Measurements from ENCODE around the gene STAT6. TPM values are rescaled to one million over a fixed set of nuclear protein-coding genes. Genes with fewer than 3 reads are reported as not detected.

The STAT6 gene
- total RNA-seq, 1 donor from 2014 or later = 139 TPM

DNA sequence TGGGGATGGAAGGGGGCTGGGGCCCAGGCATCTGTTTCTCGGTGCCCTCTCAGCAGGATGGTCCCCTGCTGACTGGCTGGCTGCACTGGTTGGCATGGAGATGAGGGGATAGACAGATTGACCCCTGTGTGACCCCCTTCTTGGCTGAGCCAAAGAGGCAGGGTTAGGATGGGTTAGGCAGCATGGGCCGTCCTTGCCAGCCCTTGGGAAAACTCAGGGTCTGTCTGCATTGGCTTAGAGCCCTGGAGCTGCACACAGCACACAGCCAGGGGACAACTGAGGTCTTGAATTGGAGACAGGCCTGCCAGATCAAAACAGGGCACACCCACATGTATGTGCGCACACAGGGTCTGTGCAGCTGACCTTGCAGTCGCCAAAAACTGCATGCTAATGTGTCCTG lies 47.5 kb upstream of the STAT6 start:
- Mint-ChIP-seq H3K27ac (ENCODE audit: unreplicated experiment) (no peak overlapping the region), H3K4me3 (ENCODE audit: unreplicated experiment) (no peak overlapping the region), H3K27me3 (ENCODE audit: unreplicated experiment) (peaks cover 16% of the 10 kb centered on the region), H3K9me3 (ENCODE audit: unreplicated experiment) (no peaks in the 10 kb centered on the region), H3K36me3 (ENCODE audit: low read depth, unreplicated experiment) (peaks cover 12% of the 10 kb centered on the region), H3K4me1 (ENCODE audit: unreplicated experiment) (peaks cover 11% of the 10 kb centered on the region)
- TF ChIP-seq CTCF (IDR thresholded peaks at IDR 0.05; ENCODE audit: unreplicated experiment) = no peak
- DNase-seq (ENCODE audit: low spot score) = no peak

DNA sequence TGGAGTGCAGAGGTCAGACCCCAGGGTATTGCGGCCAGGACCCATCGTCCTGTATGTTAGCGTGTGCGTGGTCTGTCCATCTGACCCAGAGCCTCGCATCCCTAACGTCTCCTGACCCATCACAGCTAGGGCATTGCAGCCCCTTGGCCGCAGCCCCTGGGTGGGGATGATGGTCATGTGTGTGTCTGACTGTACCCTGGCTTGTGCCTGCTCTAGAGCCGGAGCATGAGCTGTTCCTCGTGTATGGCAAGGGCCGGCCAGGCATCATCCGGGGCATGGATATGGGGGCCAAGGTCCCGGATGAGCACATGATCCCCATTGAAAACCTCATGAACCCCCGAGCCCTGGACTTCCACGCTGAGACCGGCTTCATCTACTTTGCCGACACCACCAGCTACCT lies 47.0 kb upstream of the STAT6 start:
- Mint-ChIP-seq H3K27ac (ENCODE audit: unreplicated experiment) (no peak overlapping the region), H3K36me3 (ENCODE audit: low read depth, unreplicated experiment) (peaks cover 15% of the 10 kb centered on the region), H3K4me1 (ENCODE audit: unreplicated experiment) (peaks cover 16% of the 10 kb centered on the region), H3K27me3 (ENCODE audit: unreplicated experiment) (peaks cover 18% of the 10 kb centered on the region), H3K4me3 (ENCODE audit: unreplicated experiment) (no peak overlapping the region), H3K9me3 (ENCODE audit: unreplicated experiment) (no peaks in the 10 kb centered on the region)
- no peak for TF ChIP-seq CTCF (IDR thresholded peaks at IDR 0.05; ENCODE audit: unreplicated experiment)
- DNase-seq (ENCODE audit: low spot score) = no peak

- no peak overlapping the region for H3K27ac Mint-ChIP-seq (ENCODE audit: unreplicated experiment)
- H3K36me3 Mint-ChIP-seq (ENCODE audit: low read depth, unreplicated experiment) = peaks cover 16% of the 10 kb centered on the region
- no peak overlapping the region for H3K4me3 Mint-ChIP-seq (ENCODE audit: unreplicated experiment)
- DNase-seq (ENCODE audit: low spot score) = no peak
- no peak for TF ChIP-seq CTCF (IDR thresholded peaks at IDR 0.05; ENCODE audit: unreplicated experiment)
- no peaks in the 10 kb centered on the region for H3K9me3 Mint-ChIP-seq (ENCODE audit: unreplicated experiment)
- peaks cover 22% of the 10 kb centered on the region for H3K27me3 Mint-ChIP-seq (ENCODE audit: unreplicated experiment)
- H3K4me1 Mint-ChIP-seq (ENCODE audit: unreplicated experiment) = peaks cover 16% of the 10 kb centered on the region
Measured at GRCh38 chr12:57157588-57158173, 46.5 kb upstream of the STAT6 start.

DNA sequence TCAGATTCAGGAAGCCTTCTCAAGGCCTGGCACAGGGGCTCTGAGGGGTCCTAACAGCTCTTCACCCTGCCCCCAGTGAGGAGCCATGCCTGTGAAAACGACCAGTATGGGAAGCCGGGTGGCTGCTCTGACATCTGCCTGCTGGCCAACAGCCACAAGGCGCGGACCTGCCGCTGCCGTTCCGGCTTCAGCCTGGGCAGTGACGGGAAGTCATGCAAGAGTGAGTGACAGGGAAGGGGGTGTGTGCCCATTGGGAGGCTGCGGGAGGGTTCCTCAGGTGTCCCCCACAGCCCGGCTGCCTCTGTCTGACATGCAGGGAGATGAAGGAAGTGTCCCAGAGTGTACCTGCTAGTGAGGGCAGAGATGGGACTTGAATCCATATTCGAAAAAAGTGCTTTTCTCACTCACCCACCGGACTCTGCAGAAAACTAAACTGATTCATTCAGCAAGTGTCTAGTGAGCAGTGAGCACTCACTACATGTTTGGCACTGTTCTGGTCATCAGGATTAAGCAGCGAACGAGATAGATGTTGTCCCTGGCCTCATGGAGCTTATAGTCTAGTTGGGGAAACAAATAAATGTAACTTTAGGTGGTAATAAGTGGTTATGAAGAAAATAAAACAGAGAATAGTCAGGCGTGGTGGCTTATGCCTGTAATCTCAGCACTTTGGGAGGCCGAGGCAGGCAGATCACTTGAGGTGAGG lies 45.7 kb upstream of the STAT6 start:
- Mint-ChIP-seq H3K27me3 (ENCODE audit: unreplicated experiment) (peaks cover 22% of the 10 kb centered on the region), H3K36me3 (ENCODE audit: low read depth, unreplicated experiment) (peaks cover 15% of the 10 kb centered on the region), H3K9me3 (ENCODE audit: unreplicated experiment) (no peaks in the 10 kb centered on the region), H3K27ac (ENCODE audit: unreplicated experiment) (no peak overlapping the region), H3K4me3 (ENCODE audit: unreplicated experiment) (no peak overlapping the region), H3K4me1 (ENCODE audit: unreplicated experiment) (peaks cover 17% of the 10 kb centered on the region)
- no peak for TF ChIP-seq CTCF (IDR thresholded peaks at IDR 0.05; ENCODE audit: unreplicated experiment)
- no peak for DNase-seq (ENCODE audit: low spot score)

- Mint-ChIP-seq H3K27ac (ENCODE audit: unreplicated experiment) (no peak overlapping the region), H3K36me3 (ENCODE audit: low read depth, unreplicated experiment) (peaks cover 4% of the 10 kb centered on the region)
- no peak for TF ChIP-seq CTCF (IDR thresholded peaks at IDR 0.05; ENCODE audit: unreplicated experiment)
Measured at GRCh38 chr12:57154804-57155434, 43.8 kb upstream of the STAT6 start.

More at GRCh38 chr12:57154804-57155434, 43.8 kb upstream of the STAT6 start:
- peaks cover 24% of the 10 kb centered on the region for H3K27me3 Mint-ChIP-seq (ENCODE audit: unreplicated experiment)
- no peak for DNase-seq (ENCODE audit: low spot score)
- H3K4me1 Mint-ChIP-seq (ENCODE audit: unreplicated experiment) = peaks cover 22% of the 10 kb centered on the region
- peak overlapping the region; percentile 28 for H3K4me3 Mint-ChIP-seq (ENCODE audit: unreplicated experiment)
- no peaks in the 10 kb centered on the region for H3K9me3 Mint-ChIP-seq (ENCODE audit: unreplicated experiment)
